Measurements from ENCODE around the gene VN1R5. TPM values are rescaled to one million over a fixed set of nuclear protein-coding genes. Genes with fewer than 3 reads are reported as not detected.
A peak's percentile ranks its signal among the peaks of the same experiment; 100 is the strongest.

The VN1R5 gene
- total and polyA plus RNA-seq, 2 of the 13 experiments (the other 11 are each of a cell fraction or from before 2014, with no cell fraction given): not detected

- TF ChIP-seq PBX2 (CRISPR knock-in tag; IDR thresholded peaks at IDR 0.05): peak; percentile 84
- peak; percentile 61 for TF ChIP-seq DMAP1 (CRISPR knock-in tag; IDR thresholded peaks at IDR 0.05)
- no peak for TF ChIP-seq BCLAF1 (IDR thresholded peaks at IDR 0.05)
- TF ChIP-seq THAP11 (CRISPR knock-in tag; IDR thresholded peaks at IDR 0.05): 0 out of 2 replicates have a peak, but pooled peaks have one; percentile 29
- TF ChIP-seq KLF16 (CRISPR knock-in tag; IDR thresholded peaks at IDR 0.05): no peak
- TF ChIP-seq ZFP41 (CRISPR knock-in tag; IDR thresholded peaks at IDR 0.05; ENCODE audit: borderline replicate concordance): no peak
- TF ChIP-seq GPBP1L1 (CRISPR knock-in tag; IDR thresholded peaks at IDR 0.05): no peak
- no peak for TF ChIP-seq ZNF101 (CRISPR knock-in tag; IDR thresholded peaks at IDR 0.05; ENCODE audit: borderline replicate concordance, low read depth)
- peak; percentile 91 for TF ChIP-seq ZMYM4 (CRISPR knock-in tag; IDR thresholded peaks at IDR 0.05)
- TF ChIP-seq GRHL1 (CRISPR knock-in tag; conservative IDR thresholded peaks at IDR 0.05): no peak
- no peak for TF ChIP-seq NAIF1 (CRISPR knock-in tag; IDR thresholded peaks at IDR 0.05; ENCODE audit: borderline replicate concordance)
- TF ChIP-seq ZNF207 (IDR thresholded peaks at IDR 0.05; ENCODE audit: borderline replicate concordance): no peak
- no peak for TF ChIP-seq ZNF335 (CRISPR knock-in tag; IDR thresholded peaks at IDR 0.05)
- TF ChIP-seq ZNF331 (CRISPR knock-in tag; IDR thresholded peaks at IDR 0.05): no peak
- TF ChIP-seq ZNF251 (CRISPR knock-in tag; IDR thresholded peaks at IDR 0.05): no peak
- no peak for TF ChIP-seq ZSCAN20 (CRISPR knock-in tag; IDR thresholded peaks at IDR 0.05; ENCODE audit: borderline replicate concordance)
- TF ChIP-seq ZNF879 (CRISPR knock-in tag; IDR thresholded peaks at IDR 0.05): no peak
- no peak for TF ChIP-seq TSC22D2 (CRISPR knock-in tag; IDR thresholded peaks at IDR 0.05; ENCODE audit: borderline replicate concordance)
- no peak for TF ChIP-seq ZNF576 (CRISPR knock-in tag; IDR thresholded peaks at IDR 0.05)
- peak; percentile 49; the same call in 1 of the 2 replicates for TF ChIP-seq ZNF280B (CRISPR knock-in tag; IDR thresholded peaks at IDR 0.05; ENCODE audit: borderline replicate concordance)
- TF ChIP-seq ZNF749 (CRISPR knock-in tag; IDR thresholded peaks at IDR 0.05; ENCODE audit: borderline replicate concordance): no peak
Measured at GRCh38 chr1:247210376-247211117, 45.3 kb upstream of the VN1R5 start (continued).
